ENCODE measurements around the gene FAM13A. TPM values are rescaled to one million over a fixed set of nuclear protein-coding genes. Genes with fewer than 3 reads are reported as not detected.

Gene FAM13A
- total and polyA plus RNA-seq, 9 of the 15 experiments (the other 6 are each of a cell fraction or from before 2014, with no cell fraction given) = 11.3 to 23.3 (median 14.7) TPM

DNA sequence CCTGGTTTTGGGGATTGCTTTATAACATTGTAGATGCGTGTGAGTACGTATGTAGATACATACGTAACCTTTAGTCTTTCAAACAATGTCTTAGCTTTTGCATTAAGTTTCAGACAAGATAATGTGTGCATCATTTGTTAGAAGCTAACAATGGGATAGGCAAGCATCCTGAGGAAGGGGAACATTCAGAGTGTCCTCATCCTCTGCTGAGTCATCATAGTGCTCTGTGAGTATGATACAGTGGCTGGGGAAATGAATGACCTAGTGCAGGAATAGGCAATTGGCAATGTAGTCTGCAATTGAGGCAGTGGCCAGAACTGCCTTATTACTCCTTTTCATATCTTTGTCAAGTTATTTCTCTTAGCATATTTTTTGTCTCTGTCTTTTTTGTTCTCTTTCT, 366.6 kb downstream of the FAM13A start (continued):
- TF ChIP-seq, protein P1, sequence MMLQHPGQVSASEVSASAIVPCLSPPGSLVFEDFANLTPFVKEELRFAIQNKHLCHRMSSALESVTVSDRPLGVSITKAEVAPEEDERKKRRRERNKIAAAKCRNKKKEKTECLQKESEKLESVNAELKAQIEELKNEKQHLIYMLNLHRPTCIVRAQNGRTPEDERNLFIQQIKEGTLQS (IDR thresholded peaks at IDR 0.05) = peak; percentile 37; the same call in 1 of the 2 replicates
- TF ChIP-seq, protein P1 (CRISPR knock-in tag; conservative IDR thresholded peaks at IDR 0.05) = no peak
- TF ChIP-seq C11orf30 (IDR thresholded peaks at IDR 0.05; ENCODE audit: low read depth) = peak; percentile 92
- peak; percentile 31 for TF ChIP-seq FOSL1 (tag; conservative IDR thresholded peaks at IDR 0.05)
- TF ChIP-seq NFE2 (IDR thresholded peaks at IDR 0.05; ENCODE audit: low read depth) = peak; percentile 87
- TF ChIP-seq SOX6 (IDR thresholded peaks at IDR 0.05) = peak; percentile 30; the same call in 1 of the 2 replicates
- 0 out of 4 replicates have a peak, but pooled peaks of 1 of the 2 experiments have one; percentile 6 for TF ChIP-seq RCOR1 (IDR thresholded peaks at IDR 0.05; ENCODE audit: borderline replicate concordance in 1 of 2, low read depth in 2 of 2, low read length in 2 of 2)

- FAIRE-seq (no peak), ATAC-seq (no peak), DNase-seq (ENCODE audit: extremely low read depth in 1 of 4, low spot score in 3 of 4) (no peak)
- Histone ChIP-seq H3K4me1 (replicated peaks in 1 of 2; ENCODE audit: control insufficient read depth in 2 of 2, insufficient read depth in 2 of 2, low read length in 2 of 2) (no peaks in the 10 kb centered on the region), H4K20me1 (replicated peaks; ENCODE audit: control insufficient read depth, insufficient read depth, low read length) (no peaks in the 10 kb centered on the region), H3K27me3 (ENCODE audit: control insufficient read depth in 2 of 2, insufficient read depth in 2 of 2, low read length in 2 of 2) (no peaks in the 10 kb centered on the region), H3K4me2 (ENCODE audit: insufficient read depth, low read length) (no peak overlapping the region), H3K4me3 (no peak overlapping the region), H3K9ac (ENCODE audit: insufficient read depth in 1 of 2, low read depth in 2 of 2, low read length in 2 of 2) (no peak overlapping the region), H3K27ac (ENCODE audit: extremely low read depth, low read depth, low read length) (no peak overlapping the region), H2AFZ (ENCODE audit: low read depth, low read length) (no peak overlapping the region), H3K79me2 (ENCODE audit: control insufficient read depth, insufficient read depth, low read length) (no peaks in the 10 kb centered on the region), H3K9me3 (replicated peaks; ENCODE audit: control insufficient read depth, insufficient read depth, low read depth, low read length) (no peaks in the 10 kb centered on the region; the same call in 1 of the 2 replicates), H3K9me1 (ENCODE audit: control insufficient read depth, insufficient read depth, low read length) (no peaks in the 10 kb centered on the region), H3K36me3 (ENCODE audit: control insufficient read depth, insufficient read depth, low read length) (no peaks in the 10 kb centered on the region)
- intact Hi-C loops (cut with micrococcal nuclease) (no loop called here), in situ Hi-C loops (cut with MboI) (no loop called here)
- 72% methylated on average over 5 of the region's 5 CpGs for WGBS (ENCODE audit: insufficient coverage, low coverage, missing lambda C conversion rate)
- CTCF ChIA-PET (ENCODE audit: low intra/inter-chr PET ratio) = no interaction called here
- TF ChIP-seq MLX (CRISPR knock-in tag; conservative IDR thresholded peaks at IDR 0.05) = no peak
- BruUV-seq (replicated peaks) = no TSS peak
- POLR2A ChIA-PET = interaction anchor here (0.7 to 0.8 kb wide), 2 partner anchors 11 to 136 kb away, joined by 3 read pairs; no protein-coding TSS in a partner anchor
Observed at GRCh38 chr4:88681209-88681608, 375.8 kb downstream of the FAM13A start.

Small RNA genes lying within 50 kb of the gene (small RNA-seq; reads per million reads assigned to genes)
- not detected for gene RF02115
- gene RNU6-33P = not detected

Other genes starting within 250 kb of the FAM13A start
- 7.9 and 9.8 TPM in 2 replicates for gene TIGD2, start 54.3 kb upstream of the FAM13A start, total RNA-seq (2014; rRNA removed)
- 15.0 and 15.9 TPM in 2 replicates for gene TIGD2, start 54.3 kb upstream of the FAM13A start, total RNA-seq (2014; rRNA removed; fragmentation: Illumina TruSeq; extraction: Trizol)
- gene TIGD2, start 54.3 kb upstream of the FAM13A start, total RNA-seq (2015; rRNA removed; fragmentation: Illumina TruSeq; extraction: Trizol) = 12.5 and 13.4 TPM in 2 replicates
- 9.8 and 10.4 TPM in 2 replicates for gene TIGD2, start 54.3 kb upstream of the FAM13A start, total RNA-seq (2021)
- gene TIGD2, start 54.3 kb upstream of the FAM13A start, polyA plus RNA-seq (2011; rRNA removed) = 5.0 and 5.2 TPM in 2 replicates
- gene TIGD2, start 54.3 kb upstream of the FAM13A start, polyA plus RNA-seq (2014; fragmentation: Illumina TruSeq; extraction: Trizol) = 11.0 and 11.1 TPM in 2 replicates
- 1 to 10 TPM; 3.6 to 3.8 TPM for gene TIGD2, start 54.3 kb upstream of the FAM13A start, polyA plus RNA-seq (2014; fragmentation: Nextera tagmentation; extraction: Ambion mirVana)
- gene TIGD2, start 54.3 kb upstream of the FAM13A start, polyA plus RNA-seq (2014; rRNA removed) = 5.8 and 7.7 TPM in 2 replicates

All from K562 (cell line).